ENCODE measurements around the gene TRPC4AP.

TRPC4AP gene

DNA sequence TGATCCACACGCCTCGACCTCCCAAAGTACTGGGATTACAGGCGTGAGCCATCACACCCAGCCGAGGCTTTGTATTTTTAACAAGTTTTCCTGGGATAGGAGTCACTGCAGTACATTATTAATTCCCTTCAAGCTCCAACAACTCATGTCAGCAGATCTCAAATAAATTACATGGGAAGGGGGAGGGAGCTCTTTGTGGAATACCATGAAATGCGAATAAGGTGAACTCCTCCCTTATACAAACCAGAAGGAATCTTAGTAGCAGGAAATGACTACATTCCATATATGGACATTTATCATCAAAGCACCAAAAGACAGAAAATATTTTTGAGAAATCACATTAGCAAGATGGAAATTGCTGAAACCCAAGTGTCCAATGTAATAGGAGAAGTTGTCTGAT is 139.9 kb downstream of the TRPC4AP start:
- Histone ChIP-seq H3K4me2 (ENCODE audit: low read depth, low read length) (no peak overlapping the region), H3K9me2 (replicated peaks; ENCODE audit: insufficient read depth, low read length) (no peaks in the 10 kb centered on the region), H3K9ac (ENCODE audit: low read length) (no peak overlapping the region), H3K36me3 (replicated peaks; ENCODE audit: insufficient read depth, low read length) (no peaks in the 10 kb centered on the region), H3K4me1 (ENCODE audit: low read length) (peaks cover 8% of the 10 kb centered on the region), H3K9me3 (replicated peaks; ENCODE audit: insufficient read depth, low read length) (no peaks in the 10 kb centered on the region), H3K79me2 (ENCODE audit: low read length) (no peaks in the 10 kb centered on the region), H3F3A (ENCODE audit: insufficient read depth, low read length) (no peaks in the 10 kb centered on the region; the same call in 1 of the 2 replicates), H3K27me3 (replicated peaks; ENCODE audit: insufficient read depth, low read length) (no peaks in the 10 kb centered on the region), H2AFZ (ENCODE audit: low read length) (no peak overlapping the region), H3K27ac (ENCODE audit: low read length) (no peak overlapping the region), H4K20me1 (ENCODE audit: insufficient read depth, low read length) (no peaks in the 10 kb centered on the region), H3K4me3 (ENCODE audit: low read length) (no peak overlapping the region)
- TF ChIP-seq CTCF (IDR thresholded peaks at IDR 0.05; ENCODE audit: low read length): no peak
- TF ChIP-seq EZH2 (optimal IDR thresholded peaks at IDR 0.05; ENCODE audit: low read depth, low read length): no peak
- TF ChIP-seq EZH2phosphoT487 (IDR thresholded peaks at IDR 0.05; ENCODE audit: low read length): no peak
- no peak for DNase-seq
